Gastroesophageal sphincter (tissue), 3 donors: ENCODE results near the gene BBS12.

ENCODE experiments used
- CTCF ChIP-seq, 4 experiments: fragments of 200-600 bp in 2 of 4; fragments of 450-650 bp in 2 of 4; sonication (generic) in 1 of 4; IDR thresholded peaks; one replicate each; pipeline ENCODE4 v1.5.1; 2017 to 2019; ENCODE audit warnings: antibody characterized with exemption in 4 of 4, mild to moderate bottlenecking in 2 of 4, moderate library complexity in 2 of 4
- EP300 ChIP-seq: sonication (generic); formaldehyde crosslinking; IDR thresholded peaks from one replicate; pipeline ENCODE4 v1.6.1; 2017; ENCODE audit warnings: antibody characterized with exemption, mild to moderate bottlenecking
- POLR2A ChIP-seq, 2 donors: fragments of 450-650 bp; IDR thresholded peaks; one replicate each; pipeline ENCODE4 v1.6.1; 2017; ENCODE audit warnings: antibody characterized with exemption in 2 of 2, mild to moderate bottlenecking in 2 of 2, moderate library complexity in 1 of 2
- POLR2AphosphoS5 ChIP-seq: sonication (generic); formaldehyde crosslinking; IDR thresholded peaks from one replicate; pipeline ENCODE4 v1.6.1; 2017; ENCODE audit warnings: antibody characterized with exemption

GRCh38 chr4:122793811-122794210, 61.3 kb downstream of the BBS12 start:
- TF ChIP-seq POLR2A (IDR thresholded peaks at IDR 0.05) (no peak), CTCF (IDR thresholded peaks at IDR 0.05) (no peak), POLR2AphosphoS5 (no peak), EP300 (no peak)
